ENCODE data around the gene SLC7A1.

DNA sequence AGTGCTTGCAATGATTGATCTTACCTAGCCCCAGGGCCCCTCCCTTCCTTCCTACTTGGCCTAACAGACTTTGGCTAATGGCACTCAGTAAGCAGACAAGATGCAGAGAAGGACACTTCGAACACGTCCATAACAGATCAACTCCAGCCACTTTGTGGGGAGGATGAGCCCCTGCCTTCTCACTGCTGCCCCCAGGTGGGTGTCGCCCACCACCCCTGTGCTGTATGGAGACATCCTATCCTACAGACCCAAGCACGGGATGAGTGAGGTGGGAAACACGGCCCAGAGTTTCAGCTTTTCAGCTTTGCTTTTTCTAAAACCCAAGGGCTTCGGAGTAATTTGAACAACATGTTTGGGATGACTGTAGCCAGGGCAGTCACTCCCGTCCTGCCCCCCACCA lies 5.5 kb downstream of the SLC7A1 start:
- TF ChIP-seq, protein P1, sequence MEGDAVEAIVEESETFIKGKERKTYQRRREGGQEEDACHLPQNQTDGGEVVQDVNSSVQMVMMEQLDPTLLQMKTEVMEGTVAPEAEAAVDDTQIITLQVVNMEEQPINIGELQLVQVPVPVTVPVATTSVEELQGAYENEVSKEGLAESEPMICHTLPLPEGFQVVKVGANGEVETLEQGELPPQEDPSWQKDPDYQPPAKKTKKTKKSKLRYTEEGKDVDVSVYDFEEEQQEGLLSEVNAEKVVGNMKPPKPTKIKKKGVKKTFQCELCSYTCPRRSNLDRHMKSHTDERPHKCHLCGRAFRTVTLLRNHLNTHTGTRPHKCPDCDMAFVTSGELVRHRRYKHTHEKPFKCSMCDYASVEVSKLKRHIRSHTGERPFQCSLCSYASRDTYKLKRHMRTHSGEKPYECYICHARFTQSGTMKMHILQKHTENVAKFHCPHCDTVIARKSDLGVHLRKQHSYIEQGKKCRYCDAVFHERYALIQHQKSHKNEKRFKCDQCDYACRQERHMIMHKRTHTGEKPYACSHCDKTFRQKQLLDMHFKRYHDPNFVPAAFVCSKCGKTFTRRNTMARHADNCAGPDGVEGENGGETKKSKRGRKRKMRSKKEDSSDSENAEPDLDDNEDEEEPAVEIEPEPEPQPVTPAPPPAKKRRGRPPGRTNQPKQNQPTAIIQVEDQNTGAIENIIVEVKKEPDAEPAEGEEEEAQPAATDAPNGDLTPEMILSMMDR (IDR thresholded peaks at IDR 0.05; ENCODE audit: extremely low read depth in 1 of 2, insufficient read depth in 1 of 2, low read depth in 1 of 2, low read length in 2 of 2) = peak in 1 of 2 donors; percentile 29
- TF ChIP-seq POLR2A (IDR thresholded peaks at IDR 0.05; ENCODE audit: low read depth, low read length) (no peak), EZH2 (IDR thresholded peaks at IDR 0.05; ENCODE audit: borderline replicate concordance, low read depth, low read length, severe bottlenecking) (no peak), POLR2AphosphoS5 (IDR thresholded peaks at IDR 0.05; ENCODE audit: insufficient read depth, low read depth, low read length) (no peak), JUN (IDR thresholded peaks at IDR 0.05; ENCODE audit: borderline replicate concordance, insufficient read depth, insufficient read length, low read depth) (no peak), FOS (IDR thresholded peaks at IDR 0.05; ENCODE audit: borderline replicate concordance, insufficient read depth, low read length) (no peak), MYC (IDR thresholded peaks at IDR 0.05; ENCODE audit: low read depth, low read length) (no peak), GATA2 (IDR thresholded peaks at IDR 0.05; ENCODE audit: insufficient read depth, insufficient read length, low read depth, low read length) (no peak)
- TF ChIP-seq, protein P2, sequence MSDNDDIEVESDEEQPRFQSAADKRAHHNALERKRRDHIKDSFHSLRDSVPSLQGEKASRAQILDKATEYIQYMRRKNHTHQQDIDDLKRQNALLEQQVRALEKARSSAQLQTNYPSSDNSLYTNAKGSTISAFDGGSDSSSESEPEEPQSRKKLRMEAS (IDR thresholded peaks at IDR 0.05; ENCODE audit: insufficient read depth, insufficient read length) = no peak

Data from endothelial cell of umbilical vein (primary cell).